ENCODE results near the gene SCMH1. TPM values are rescaled to one million over a fixed set of nuclear protein-coding genes. Genes with fewer than 3 reads are reported as not detected.

Gene SCMH1
- total and polyA plus RNA-seq, 2 experiments from 2014 or later, result 15.0 to 19.4 TPM

DNA sequence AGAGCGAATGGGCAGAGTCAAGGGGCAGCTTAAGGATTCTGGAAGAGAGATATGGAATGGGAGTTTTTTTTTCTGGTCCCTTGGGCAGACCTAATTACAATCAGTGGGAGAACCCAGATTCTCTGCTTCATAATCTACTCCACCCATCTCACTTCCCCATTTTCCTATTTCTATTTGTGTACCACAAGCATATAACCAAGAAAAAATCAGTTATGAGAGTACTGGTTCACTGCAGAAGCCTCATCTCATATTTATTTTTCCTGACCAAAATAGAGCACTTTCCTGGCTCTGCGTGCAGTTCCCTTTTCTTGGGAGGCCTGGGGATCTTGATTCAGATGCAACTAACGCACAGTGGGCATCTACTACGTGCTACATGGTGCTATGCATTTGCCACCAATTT, 138.3 kb downstream of the SCMH1 start:
- Histone ChIP-seq H3K27me3 (ENCODE audit: insufficient read depth) (no peaks in the 10 kb centered on the region), H3K4me1 (ENCODE audit: insufficient read depth) (0 out of 2 replicates have a peak, but pooled peaks cover 4% of the 10 kb centered on the region), H3K9me2 (ENCODE audit: insufficient read depth) (no peaks in the 10 kb centered on the region), H4K20me1 (replicated peaks; ENCODE audit: insufficient read depth) (no peaks in the 10 kb centered on the region), H3F3A (replicated peaks; ENCODE audit: low read depth) (no peaks in the 10 kb centered on the region), H2AFZ (no peak overlapping the region), H3K4me2 (no peak overlapping the region), H3K27ac (ENCODE audit: low read depth) (no peak overlapping the region), H3K4me3 (no peak overlapping the region), H3K79me2 (replicated peaks; ENCODE audit: insufficient read depth) (no peaks in the 10 kb centered on the region), H3K36me3 (ENCODE audit: insufficient read depth) (no peaks in the 10 kb centered on the region)
- Mint-ChIP-seq H3K27ac (no peak overlapping the region), H3K4me1 (peaks cover 8% of the 10 kb centered on the region; the same call in 2 of the 3 replicates), H3K4me3 (no peak overlapping the region), H3K36me3 (ENCODE audit: low read depth) (no peaks in the 10 kb centered on the region), H3K9me3 (no peaks in the 10 kb centered on the region), H3K27me3 (ENCODE audit: insufficient read depth, low read depth, poor library complexity) (peaks cover 4% of the 10 kb centered on the region)
- ATAC-seq, result no peak
- TF ChIP-seq, protein P1, sequence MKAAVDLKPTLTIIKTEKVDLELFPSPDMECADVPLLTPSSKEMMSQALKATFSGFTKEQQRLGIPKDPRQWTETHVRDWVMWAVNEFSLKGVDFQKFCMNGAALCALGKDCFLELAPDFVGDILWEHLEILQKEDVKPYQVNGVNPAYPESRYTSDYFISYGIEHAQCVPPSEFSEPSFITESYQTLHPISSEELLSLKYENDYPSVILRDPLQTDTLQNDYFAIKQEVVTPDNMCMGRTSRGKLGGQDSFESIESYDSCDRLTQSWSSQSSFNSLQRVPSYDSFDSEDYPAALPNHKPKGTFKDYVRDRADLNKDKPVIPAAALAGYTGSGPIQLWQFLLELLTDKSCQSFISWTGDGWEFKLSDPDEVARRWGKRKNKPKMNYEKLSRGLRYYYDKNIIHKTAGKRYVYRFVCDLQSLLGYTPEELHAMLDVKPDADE (IDR thresholded peaks at IDR 0.05), result no peak
- TF ChIP-seq CREB1 (CRISPR knock-in tag; IDR thresholded peaks at IDR 0.05; ENCODE audit: low read depth), result no peak
- TF ChIP-seq EZH2phosphoT487 (IDR thresholded peaks at IDR 0.05; ENCODE audit: unreplicated experiment), result no peak
- TF ChIP-seq JUNB (IDR thresholded peaks at IDR 0.05; ENCODE audit: unreplicated experiment), result no peak
- TF ChIP-seq ZNF114 (CRISPR knock-in tag; IDR thresholded peaks at IDR 0.05), result no peak
- TF ChIP-seq, protein P2, sequence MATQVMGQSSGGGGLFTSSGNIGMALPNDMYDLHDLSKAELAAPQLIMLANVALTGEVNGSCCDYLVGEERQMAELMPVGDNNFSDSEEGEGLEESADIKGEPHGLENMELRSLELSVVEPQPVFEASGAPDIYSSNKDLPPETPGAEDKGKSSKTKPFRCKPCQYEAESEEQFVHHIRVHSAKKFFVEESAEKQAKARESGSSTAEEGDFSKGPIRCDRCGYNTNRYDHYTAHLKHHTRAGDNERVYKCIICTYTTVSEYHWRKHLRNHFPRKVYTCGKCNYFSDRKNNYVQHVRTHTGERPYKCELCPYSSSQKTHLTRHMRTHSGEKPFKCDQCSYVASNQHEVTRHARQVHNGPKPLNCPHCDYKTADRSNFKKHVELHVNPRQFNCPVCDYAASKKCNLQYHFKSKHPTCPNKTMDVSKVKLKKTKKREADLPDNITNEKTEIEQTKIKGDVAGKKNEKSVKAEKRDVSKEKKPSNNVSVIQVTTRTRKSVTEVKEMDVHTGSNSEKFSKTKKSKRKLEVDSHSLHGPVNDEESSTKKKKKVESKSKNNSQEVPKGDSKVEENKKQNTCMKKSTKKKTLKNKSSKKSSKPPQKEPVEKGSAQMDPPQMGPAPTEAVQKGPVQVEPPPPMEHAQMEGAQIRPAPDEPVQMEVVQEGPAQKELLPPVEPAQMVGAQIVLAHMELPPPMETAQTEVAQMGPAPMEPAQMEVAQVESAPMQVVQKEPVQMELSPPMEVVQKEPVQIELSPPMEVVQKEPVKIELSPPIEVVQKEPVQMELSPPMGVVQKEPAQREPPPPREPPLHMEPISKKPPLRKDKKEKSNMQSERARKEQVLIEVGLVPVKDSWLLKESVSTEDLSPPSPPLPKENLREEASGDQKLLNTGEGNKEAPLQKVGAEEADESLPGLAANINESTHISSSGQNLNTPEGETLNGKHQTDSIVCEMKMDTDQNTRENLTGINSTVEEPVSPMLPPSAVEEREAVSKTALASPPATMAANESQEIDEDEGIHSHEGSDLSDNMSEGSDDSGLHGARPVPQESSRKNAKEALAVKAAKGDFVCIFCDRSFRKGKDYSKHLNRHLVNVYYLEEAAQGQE (IDR thresholded peaks at IDR 0.05; ENCODE audit: unreplicated experiment), result no peak
- TF ChIP-seq, protein P3, sequence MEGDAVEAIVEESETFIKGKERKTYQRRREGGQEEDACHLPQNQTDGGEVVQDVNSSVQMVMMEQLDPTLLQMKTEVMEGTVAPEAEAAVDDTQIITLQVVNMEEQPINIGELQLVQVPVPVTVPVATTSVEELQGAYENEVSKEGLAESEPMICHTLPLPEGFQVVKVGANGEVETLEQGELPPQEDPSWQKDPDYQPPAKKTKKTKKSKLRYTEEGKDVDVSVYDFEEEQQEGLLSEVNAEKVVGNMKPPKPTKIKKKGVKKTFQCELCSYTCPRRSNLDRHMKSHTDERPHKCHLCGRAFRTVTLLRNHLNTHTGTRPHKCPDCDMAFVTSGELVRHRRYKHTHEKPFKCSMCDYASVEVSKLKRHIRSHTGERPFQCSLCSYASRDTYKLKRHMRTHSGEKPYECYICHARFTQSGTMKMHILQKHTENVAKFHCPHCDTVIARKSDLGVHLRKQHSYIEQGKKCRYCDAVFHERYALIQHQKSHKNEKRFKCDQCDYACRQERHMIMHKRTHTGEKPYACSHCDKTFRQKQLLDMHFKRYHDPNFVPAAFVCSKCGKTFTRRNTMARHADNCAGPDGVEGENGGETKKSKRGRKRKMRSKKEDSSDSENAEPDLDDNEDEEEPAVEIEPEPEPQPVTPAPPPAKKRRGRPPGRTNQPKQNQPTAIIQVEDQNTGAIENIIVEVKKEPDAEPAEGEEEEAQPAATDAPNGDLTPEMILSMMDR (conservative IDR thresholded peaks at IDR 0.05; ENCODE audit: low read depth in 2 of 2), result no peak
- TF ChIP-seq STAT1 (IDR thresholded peaks at IDR 0.05; ENCODE audit: unreplicated experiment), result no peak
- TF ChIP-seq EZH2 (IDR thresholded peaks at IDR 0.05; ENCODE audit: low read depth, unreplicated experiment), result no peak
- TF ChIP-seq, protein P4, sequence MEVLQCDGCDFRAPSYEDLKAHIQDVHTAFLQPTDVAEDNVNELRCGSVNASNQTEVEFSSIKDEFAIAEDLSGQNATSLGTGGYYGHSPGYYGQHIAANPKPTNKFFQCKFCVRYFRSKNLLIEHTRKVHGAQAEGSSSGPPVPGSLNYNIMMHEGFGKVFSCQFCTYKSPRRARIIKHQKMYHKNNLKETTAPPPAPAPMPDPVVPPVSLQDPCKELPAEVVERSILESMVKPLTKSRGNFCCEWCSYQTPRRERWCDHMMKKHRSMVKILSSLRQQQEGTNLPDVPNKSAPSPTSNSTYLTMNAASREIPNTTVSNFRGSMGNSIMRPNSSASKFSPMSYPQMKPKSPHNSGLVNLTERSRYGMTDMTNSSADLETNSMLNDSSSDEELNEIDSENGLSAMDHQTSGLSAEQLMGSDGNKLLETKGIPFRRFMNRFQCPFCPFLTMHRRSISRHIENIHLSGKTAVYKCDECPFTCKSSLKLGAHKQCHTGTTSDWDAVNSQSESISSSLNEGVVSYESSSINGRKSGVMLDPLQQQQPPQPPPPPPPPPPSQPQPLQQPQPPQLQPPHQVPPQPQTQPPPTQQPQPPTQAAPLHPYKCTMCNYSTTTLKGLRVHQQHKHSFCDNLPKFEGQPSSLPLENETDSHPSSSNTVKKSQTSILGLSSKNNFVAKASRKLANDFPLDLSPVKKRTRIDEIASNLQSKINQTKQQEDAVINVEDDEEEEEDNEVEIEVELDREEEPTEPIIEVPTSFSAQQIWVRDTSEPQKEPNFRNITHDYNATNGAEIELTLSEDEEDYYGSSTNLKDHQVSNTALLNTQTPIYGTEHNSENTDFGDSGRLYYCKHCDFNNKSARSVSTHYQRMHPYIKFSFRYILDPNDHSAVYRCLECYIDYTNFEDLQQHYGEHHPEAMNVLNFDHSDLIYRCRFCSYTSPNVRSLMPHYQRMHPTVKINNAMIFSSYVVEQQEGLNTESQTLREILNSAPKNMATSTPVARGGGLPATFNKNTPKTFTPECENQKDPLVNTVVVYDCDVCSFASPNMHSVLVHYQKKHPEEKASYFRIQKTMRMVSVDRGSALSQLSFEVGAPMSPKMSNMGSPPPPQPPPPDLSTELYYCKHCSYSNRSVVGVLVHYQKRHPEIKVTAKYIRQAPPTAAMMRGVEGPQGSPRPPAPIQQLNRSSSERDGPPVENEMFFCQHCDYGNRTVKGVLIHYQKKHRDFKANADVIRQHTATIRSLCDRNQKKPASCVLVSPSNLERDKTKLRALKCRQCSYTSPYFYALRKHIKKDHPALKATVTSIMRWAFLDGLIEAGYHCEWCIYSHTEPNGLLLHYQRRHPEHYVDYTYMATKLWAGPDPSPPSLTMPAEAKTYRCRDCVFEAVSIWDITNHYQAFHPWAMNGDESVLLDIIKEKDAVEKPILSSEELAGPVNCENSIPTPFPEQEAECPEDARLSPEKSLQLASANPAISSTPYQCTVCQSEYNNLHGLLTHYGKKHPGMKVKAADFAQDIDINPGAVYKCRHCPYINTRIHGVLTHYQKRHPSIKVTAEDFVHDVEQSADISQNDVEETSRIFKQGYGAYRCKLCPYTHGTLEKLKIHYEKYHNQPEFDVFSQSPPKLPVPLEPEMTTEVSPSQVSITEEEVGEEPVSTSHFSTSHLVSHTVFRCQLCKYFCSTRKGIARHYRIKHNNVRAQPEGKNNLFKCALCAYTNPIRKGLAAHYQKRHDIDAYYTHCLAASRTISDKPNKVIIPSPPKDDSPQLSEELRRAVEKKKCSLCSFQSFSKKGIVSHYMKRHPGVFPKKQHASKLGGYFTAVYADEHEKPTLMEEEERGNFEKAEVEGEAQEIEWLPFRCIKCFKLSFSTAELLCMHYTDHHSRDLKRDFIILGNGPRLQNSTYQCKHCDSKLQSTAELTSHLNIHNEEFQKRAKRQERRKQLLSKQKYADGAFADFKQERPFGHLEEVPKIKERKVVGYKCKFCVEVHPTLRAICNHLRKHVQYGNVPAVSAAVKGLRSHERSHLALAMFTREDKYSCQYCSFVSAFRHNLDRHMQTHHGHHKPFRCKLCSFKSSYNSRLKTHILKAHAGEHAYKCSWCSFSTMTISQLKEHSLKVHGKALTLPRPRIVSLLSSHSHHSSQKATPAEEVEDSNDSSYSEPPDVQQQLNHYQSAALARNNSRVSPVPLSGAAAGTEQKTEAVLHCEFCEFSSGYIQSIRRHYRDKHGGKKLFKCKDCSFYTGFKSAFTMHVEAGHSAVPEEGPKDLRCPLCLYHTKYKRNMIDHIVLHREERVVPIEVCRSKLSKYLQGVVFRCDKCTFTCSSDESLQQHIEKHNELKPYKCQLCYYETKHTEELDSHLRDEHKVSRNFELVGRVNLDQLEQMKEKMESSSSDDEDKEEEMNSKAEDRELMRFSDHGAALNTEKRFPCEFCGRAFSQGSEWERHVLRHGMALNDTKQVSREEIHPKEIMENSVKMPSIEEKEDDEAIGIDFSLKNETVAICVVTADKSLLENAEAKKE (CRISPR knock-in tag; IDR thresholded peaks at IDR 0.05), result no peak
- TF ChIP-seq NANOG (IDR thresholded peaks at IDR 0.05; ENCODE audit: borderline replicate concordance), result no peak
- no peak for DNase-seq (ENCODE audit: low spot score)
